Coronary artery (tissue), 2 donors: ENCODE results near the gene NHLH1.

Experiments used
- DNase-seq: peaks from one replicate; pipeline ENCODE4 v3.0.0-alpha.2; 2017; ENCODE audit warnings: low spot score
- H3K27ac ChIP-seq, 2 donors: fragments of 200-600 bp; sonication (generic); one replicate each; pipeline ENCODE4 v1.5.1; 2016 to 2019
- H3K4me3 ChIP-seq: fragments of 200-600 bp; sonication (generic); 2 replicates; pipeline ENCODE4 v1.5.1; 2016; ENCODE audit warnings: mild to moderate bottlenecking, moderate library complexity
- TF ChIP-seq, protein P1 (sequence below): fragments of 200-600 bp; sonication (generic); IDR thresholded peaks from one replicate; pipeline ENCODE4 v1.5.1; 2019; ENCODE audit warnings: antibody characterized with exemption

The NHLH1 gene

DNA sequence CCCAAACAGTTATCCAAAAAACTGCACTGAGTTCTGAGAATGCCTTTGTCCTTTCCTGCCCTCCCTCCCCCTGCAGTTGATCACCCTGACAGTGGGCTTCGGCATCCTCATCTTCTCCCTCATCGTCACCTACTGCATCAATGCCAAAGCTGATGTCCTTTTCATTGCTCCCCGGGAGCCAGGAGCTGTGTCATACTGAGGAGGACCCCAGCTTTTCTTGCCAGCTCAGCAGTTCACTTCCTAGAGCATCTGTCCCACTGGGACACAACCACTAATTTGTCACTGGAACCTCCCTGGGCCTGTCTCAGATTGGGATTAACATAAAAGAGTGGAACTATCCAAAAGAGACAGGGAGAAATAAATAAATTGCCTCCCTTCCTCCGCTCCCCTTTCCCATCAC, 8.8 kb upstream of the NHLH1 start:
- H3K27ac ChIP-seq: no peak overlapping the region
- TF ChIP-seq, protein P1, sequence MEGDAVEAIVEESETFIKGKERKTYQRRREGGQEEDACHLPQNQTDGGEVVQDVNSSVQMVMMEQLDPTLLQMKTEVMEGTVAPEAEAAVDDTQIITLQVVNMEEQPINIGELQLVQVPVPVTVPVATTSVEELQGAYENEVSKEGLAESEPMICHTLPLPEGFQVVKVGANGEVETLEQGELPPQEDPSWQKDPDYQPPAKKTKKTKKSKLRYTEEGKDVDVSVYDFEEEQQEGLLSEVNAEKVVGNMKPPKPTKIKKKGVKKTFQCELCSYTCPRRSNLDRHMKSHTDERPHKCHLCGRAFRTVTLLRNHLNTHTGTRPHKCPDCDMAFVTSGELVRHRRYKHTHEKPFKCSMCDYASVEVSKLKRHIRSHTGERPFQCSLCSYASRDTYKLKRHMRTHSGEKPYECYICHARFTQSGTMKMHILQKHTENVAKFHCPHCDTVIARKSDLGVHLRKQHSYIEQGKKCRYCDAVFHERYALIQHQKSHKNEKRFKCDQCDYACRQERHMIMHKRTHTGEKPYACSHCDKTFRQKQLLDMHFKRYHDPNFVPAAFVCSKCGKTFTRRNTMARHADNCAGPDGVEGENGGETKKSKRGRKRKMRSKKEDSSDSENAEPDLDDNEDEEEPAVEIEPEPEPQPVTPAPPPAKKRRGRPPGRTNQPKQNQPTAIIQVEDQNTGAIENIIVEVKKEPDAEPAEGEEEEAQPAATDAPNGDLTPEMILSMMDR: no peak
- no peak overlapping the region for H3K4me3 ChIP-seq
- no peak for DNase-seq

DNA sequence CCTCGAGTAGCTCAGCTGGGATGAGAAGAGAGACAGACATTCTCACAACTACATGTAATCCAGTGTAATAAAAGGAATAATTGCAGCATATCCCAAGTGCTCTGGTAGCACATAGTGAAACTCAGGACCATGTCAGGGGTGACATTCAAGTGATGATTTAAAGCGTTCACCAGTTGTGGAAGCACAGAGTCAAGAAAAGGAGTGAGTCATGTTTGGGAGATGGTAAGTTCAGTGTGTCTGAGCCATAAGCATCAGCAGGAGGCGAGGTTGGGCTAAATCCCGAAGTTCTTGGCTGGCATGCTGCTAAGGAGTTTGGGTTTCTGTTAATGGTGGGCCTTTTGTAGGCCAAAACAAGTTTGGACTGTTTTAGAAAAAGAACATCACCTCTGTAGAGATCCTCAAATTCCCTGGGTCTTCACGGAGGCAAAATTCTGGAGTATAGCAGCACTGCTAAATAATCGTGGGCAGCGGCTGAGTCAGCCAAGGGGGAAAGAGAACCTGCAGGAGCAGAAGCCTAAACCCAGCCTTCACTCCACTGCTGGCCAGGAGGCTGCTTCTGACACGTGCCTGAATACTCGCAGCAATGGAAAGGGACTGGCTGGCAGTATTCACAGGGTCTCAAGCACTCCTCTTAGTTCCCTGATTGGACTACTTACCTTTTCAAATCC, 7.2 kb upstream of the NHLH1 start:
- Histone ChIP-seq H3K4me3 (no peak overlapping the region), H3K27ac (no peak overlapping the region)
- TF ChIP-seq, protein P1: no peak
- DNase-seq: no peak

DNA sequence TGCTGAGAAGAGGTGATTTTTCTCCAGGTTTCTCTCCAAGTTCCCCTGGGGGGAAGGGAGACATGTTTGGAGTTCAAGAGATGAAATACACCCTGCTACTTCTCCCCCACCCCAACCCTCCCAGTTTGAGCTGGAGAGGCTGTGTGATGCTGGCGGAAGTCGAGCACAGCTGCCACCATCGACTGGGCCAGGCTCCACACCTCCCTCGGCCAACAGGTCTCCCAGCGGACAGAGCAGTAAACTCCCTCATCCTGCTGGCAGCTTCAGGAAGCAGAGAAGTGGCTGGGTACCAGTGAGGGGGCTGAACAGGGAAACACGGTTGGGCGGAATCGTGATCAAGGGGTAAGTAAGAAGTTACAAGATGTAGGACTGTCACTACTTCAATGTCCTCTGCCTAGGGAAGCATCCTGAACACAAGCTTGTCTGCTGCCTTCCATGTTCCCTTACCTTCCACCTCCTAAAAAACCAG, 6.6 kb upstream of the NHLH1 start:
- no peak overlapping the region for H3K27ac ChIP-seq
- no peak overlapping the region for H3K4me3 ChIP-seq
- TF ChIP-seq, protein P1: no peak
- DNase-seq: no peak

DNA sequence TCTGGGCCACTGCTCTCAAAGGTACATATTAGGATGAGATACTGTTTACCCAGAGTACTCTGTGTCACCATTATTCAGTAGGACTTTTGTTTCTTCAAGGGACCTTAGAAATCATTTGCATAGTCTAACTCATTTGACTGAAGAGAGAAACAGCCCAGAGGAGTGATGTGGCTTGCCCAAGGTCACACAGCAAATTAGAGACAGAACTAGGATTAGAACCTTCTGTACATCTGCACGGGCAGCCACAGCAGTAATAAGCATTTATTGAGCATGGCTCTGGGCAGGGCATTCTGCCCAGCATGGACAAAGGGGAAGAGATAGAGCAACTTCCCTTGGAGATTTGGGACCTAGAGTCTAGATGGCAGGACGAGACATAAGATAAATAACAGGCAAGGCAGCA, 5.7 kb upstream of the NHLH1 start:
- TF ChIP-seq, protein P1: no peak
- no peak for DNase-seq
- H3K27ac ChIP-seq: no peak overlapping the region
- no peak overlapping the region for H3K4me3 ChIP-seq

DNA sequence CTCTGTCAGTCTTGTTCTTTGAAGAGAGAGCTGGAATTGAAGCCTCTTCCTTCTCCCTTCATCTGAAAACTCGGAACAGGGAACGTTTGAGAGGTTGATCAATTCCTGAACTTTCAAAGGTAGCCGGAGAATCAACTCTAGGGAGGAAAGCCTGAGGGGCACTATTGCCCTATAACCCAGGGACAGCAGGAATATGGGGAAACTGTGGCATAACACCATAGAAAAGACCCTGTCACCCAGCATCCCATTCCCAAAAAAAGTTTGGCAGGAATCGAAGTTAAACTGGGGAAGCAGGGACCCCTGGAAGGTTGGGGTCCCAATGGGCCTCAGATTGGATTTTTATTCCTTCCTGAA, 5.1 kb upstream of the NHLH1 start:
- Histone ChIP-seq H3K4me3 (no peak overlapping the region), H3K27ac (no peak overlapping the region)
- no peak for DNase-seq
- TF ChIP-seq, protein P1: no peak

DNA sequence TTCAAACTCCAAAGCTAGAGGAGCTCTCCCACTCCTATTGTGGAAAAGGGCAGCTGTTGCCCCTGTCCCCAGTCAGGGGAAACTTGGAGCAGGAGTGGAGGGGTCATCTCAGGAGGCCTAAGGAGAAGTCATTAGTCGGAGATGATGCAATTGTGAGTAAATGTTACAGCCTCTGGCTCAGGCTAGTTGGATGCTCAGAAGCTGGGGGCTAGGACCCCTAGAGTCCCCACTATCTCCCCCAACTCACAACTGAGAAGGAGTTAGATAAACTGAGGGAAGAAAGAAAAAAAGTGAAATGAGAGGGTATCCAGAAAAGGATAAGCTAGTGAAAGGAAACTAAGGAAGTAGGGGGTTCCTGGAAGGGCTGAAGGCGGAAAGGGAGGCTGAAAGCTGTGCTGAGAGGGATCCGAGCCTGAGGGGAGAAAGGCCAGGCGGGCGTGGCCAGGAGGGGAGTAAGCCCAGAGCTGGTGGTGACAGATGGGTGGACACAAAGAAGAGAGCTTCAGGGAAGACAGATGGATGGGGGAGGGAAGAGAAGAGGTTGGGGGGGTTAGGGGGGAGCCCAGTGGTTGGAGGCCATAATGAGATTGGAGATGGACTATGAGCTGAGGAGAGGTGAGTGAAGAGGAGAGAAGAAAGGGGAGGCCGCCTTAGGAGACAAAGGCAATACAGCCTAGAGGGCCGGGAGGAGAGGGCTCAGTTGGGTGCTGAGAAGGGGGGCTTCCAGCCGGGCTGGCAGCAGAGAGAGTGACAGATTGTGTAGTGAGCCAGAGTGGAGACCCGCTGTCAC, 4.5 kb upstream of the NHLH1 start:
- TF ChIP-seq, protein P1: no peak
- H3K27ac ChIP-seq: no peak overlapping the region
- H3K4me3 ChIP-seq: no peak overlapping the region
- DNase-seq: no peak

DNA sequence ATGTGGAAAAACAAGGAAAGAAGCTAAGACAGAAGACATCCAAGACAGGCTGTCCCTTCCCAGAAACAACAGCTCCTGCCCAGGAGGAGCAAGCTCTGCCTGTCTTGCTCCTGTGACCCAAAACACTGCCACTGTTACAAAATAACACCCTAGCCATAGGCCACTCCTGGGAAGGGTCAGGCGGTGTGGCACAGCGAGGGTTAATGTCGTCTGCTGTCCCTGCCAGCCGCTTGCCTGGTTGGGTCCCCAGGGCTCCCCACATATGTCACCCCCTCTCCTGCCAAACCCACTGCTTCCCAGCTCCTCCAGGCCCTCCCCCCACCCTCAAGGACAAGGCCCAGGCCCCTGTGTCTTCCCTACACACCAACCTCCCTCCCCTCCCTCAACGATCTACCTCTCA, 3.9 kb upstream of the NHLH1 start:
- H3K27ac ChIP-seq: no peak overlapping the region
- H3K4me3 ChIP-seq: no peak overlapping the region
- TF ChIP-seq, protein P1: no peak
- DNase-seq: no peak
